OCI-LY3 (cell line): Measurements from ENCODE around the gene BCOR.

ENCODE experiments used
- H2AFZ ChIP-seq: fragments of 200-600, 300-600 bp; shearing (Covaris generic); 2 replicates; pipeline ENCODE4 v1.6.0; 2014; ENCODE audit warnings: antibody characterized with exemption, low read depth, low read length
- H3K27ac ChIP-seq: fragments of 200-600, 300-600 bp; sonication (generic); 2 replicates; pipeline ENCODE4 v1.5.1; 2014; ENCODE audit warnings: mild to moderate bottlenecking, low read length, moderate library complexity, mixed read lengths
- H3K27me3 ChIP-seq: fragments of 200-600, 300-600 bp; sonication (generic); 2 replicates; pipeline ENCODE4 v1.6.1; 2014; ENCODE audit warnings: low read depth, low read length, mixed read lengths
- H3K36me3 ChIP-seq: fragments of 200-600, 300-600 bp; sonication (generic); replicated peaks from 2 replicates; pipeline ENCODE3; 2014; ENCODE audit warnings: low read depth, low read length, mixed read lengths
- H3K4me1 ChIP-seq: fragments of 300-600, 200-600 bp; sonication (generic); 2 replicates; pipeline ENCODE4 v1.6.1; 2014; ENCODE audit warnings: low read length, mixed read lengths
- H3K4me2 ChIP-seq: fragments of 200-600, 300-600 bp; sonication (generic); 2 replicates; pipeline ENCODE4 v1.6.1; 2014; ENCODE audit warnings: low read length, mixed read lengths
- H3K4me3 ChIP-seq: fragments of 300-600, 200-600 bp; sonication (generic); 2 replicates; pipeline ENCODE4 v1.5.1; 2014; ENCODE audit warnings: antibody characterized with exemption, mild to moderate bottlenecking, low read length, moderate library complexity
- H3K79me2 ChIP-seq: fragments of 300-600, 200-600 bp; shearing (Covaris generic); 2 replicates; pipeline ENCODE4 v1.6.1; 2014; ENCODE audit warnings: mild to moderate bottlenecking, low read length, mixed read lengths
- H3K9ac ChIP-seq: fragments of 300-600, 200-600 bp; shearing (Covaris generic); 2 replicates; pipeline ENCODE4 v1.6.0; 2014; ENCODE audit warnings: mild to moderate bottlenecking, low read length, moderate library complexity
- H3K9me3 ChIP-seq: fragments of 200-600, 300-600 bp; shearing (Covaris generic); 2 replicates; pipeline ENCODE4 v1.6.1; 2014; ENCODE audit warnings: low read length, mixed read lengths; ENCODE audit not compliant: insufficient read depth
- H4K20me1 ChIP-seq: fragments of 200-600, 300-600 bp; sonication (generic); 2 replicates; pipeline ENCODE4 v1.6.1; 2016; ENCODE audit warnings: low read length, mixed read lengths; ENCODE audit not compliant: insufficient read depth
- EZH2phosphoT487 ChIP-seq: fragments of 200-600 bp; shearing (Covaris generic); IDR thresholded peaks from 2 replicates; pipeline ENCODE4 v1.6.1; 2018; ENCODE audit warnings: antibody characterized with exemption, mixed run types, low read depth
- TF ChIP-seq, protein P1 (sequence below): fragments of 200-600, 300-600 bp; sonication (generic); IDR thresholded peaks from 2 replicates; pipeline ENCODE4 v1.5.1; 2014; ENCODE audit warnings: antibody characterized with exemption, low read length, low read depth

BCOR gene

DNA sequence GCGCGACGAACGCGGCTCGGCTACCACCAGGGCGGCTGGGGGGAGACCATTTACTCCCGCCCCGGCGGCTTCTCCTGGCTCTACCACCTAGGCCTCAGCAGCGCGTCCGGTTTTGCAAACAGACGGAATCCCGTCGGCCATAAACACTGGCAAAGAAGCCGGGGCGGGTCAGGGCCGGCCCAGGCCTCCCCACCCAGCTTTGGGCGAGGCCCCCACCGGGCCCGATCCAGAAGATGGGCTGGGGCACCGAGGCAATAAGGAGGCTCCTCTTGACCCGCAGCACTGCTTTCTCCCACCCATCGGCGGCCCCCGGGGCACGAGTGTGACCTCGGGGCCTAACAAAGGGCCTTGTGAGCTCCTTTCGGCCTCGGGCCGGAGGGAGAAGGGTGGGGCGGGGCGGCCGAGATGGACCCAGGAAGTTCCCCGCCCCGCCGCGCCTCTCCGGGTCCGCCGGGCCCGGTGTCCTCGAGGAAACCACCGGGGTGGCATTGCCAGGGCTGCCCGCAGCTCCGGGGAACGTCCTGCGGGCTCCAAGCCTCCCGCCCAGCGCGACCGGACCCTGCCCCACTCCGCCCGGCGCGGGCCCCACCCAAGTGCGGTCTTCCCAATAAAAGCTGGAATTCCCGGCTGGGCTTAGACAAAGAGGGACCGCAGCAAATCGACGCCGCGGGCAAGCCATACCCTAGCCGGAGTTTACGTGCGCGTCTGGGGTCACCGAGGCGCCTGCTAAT is 5.9 kb downstream of the BCOR start:
- H3K79me2 ChIP-seq, result peaks cover 99% of the 10 kb centered on the region
- H3K4me1 ChIP-seq, result peaks cover 12% of the 10 kb centered on the region; the same call in 1 of the 2 replicates
- no peak overlapping the region for H3K27ac ChIP-seq
- H3K9me3 ChIP-seq, result no peaks in the 10 kb centered on the region
- no peak overlapping the region for H3K9ac ChIP-seq
- no peak overlapping the region for H3K4me2 ChIP-seq
- H3K4me3 ChIP-seq, result no peak overlapping the region
- H3K27me3 ChIP-seq, result no peaks in the 10 kb centered on the region
- no peak overlapping the region for H2AFZ ChIP-seq
- H4K20me1 ChIP-seq, result peaks cover 86% of the 10 kb centered on the region
- TF ChIP-seq, protein P1, sequence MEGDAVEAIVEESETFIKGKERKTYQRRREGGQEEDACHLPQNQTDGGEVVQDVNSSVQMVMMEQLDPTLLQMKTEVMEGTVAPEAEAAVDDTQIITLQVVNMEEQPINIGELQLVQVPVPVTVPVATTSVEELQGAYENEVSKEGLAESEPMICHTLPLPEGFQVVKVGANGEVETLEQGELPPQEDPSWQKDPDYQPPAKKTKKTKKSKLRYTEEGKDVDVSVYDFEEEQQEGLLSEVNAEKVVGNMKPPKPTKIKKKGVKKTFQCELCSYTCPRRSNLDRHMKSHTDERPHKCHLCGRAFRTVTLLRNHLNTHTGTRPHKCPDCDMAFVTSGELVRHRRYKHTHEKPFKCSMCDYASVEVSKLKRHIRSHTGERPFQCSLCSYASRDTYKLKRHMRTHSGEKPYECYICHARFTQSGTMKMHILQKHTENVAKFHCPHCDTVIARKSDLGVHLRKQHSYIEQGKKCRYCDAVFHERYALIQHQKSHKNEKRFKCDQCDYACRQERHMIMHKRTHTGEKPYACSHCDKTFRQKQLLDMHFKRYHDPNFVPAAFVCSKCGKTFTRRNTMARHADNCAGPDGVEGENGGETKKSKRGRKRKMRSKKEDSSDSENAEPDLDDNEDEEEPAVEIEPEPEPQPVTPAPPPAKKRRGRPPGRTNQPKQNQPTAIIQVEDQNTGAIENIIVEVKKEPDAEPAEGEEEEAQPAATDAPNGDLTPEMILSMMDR, result no peak
- no peak for TF ChIP-seq EZH2phosphoT487
- peaks cover 10% of the 10 kb centered on the region for H3K36me3 ChIP-seq

DNA sequence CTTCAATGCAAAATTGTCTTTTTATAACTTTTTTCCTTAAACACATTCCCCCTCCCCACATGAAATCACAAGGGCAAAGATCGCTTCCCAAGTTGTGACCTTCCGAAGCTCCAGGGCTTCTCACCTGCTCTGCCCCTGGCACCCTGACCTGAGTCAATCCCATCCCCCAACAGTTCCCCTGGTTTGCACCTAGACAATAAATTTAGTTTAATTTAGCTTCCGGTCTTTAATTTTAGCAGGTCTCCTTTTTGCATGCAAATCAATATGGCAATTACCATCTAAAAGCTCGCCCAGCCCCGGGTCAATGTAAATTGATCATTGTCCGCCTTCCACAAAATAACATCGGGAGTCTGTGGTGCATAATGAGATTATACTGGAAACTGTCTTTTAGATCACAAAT is 6.8 kb downstream of the BCOR start:
- Histone ChIP-seq H3K4me1 (peaks cover 12% of the 10 kb centered on the region; the same call in 1 of the 2 replicates), H3K9me3 (no peaks in the 10 kb centered on the region), H3K36me3 (peaks cover 10% of the 10 kb centered on the region), H3K79me2 (peaks cover 100% of the 10 kb centered on the region), H3K27me3 (no peaks in the 10 kb centered on the region), H3K4me2 (no peak overlapping the region), H3K4me3 (no peak overlapping the region), H3K9ac (no peak overlapping the region), H2AFZ (no peak overlapping the region), H3K27ac (no peak overlapping the region), H4K20me1 (peaks cover 95% of the 10 kb centered on the region)
- TF ChIP-seq, protein P1, result no peak
- no peak for TF ChIP-seq EZH2phosphoT487

DNA sequence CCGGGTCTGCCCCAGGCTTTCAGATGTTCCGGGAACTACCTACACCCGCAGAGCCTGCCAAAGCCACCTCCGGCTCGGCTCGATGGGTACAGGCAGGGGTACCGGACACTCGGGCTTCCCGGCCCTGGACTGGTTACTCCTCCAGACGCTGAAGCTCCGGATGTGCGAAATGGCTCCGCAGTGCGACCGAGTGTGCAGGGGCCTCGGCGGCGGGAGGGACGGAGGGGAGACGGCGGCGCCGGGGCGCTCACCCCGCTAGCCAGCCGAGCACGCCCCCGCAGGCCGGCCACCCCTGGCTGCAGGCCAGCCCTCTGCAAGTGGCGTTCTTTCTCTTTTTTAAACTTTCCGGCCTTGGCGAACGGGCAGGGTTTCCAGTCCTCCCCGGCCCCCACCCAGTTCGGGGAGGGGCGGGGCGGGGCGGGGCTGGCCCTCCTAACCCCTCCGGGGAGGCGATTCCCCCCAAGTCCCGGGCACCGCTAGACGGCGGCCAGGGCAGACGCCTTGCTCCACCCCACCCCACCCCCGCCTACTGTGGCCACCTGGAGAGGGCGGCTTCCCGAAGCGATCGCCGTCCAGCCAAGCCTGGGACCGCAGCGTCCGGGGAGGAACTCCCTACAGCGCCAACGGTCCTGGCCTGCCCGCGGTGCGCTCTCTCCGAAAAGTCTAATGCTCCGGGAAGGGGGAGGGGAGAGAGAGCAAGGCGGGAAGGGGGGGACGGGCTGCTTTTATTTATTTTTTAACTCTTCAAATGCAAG is 7.5 kb downstream of the BCOR start:
- Histone ChIP-seq H3K4me3 (no peak overlapping the region), H4K20me1 (peaks cover 100% of the 10 kb centered on the region), H3K36me3 (peaks cover 10% of the 10 kb centered on the region), H3K27ac (no peak overlapping the region), H3K27me3 (no peaks in the 10 kb centered on the region), H3K79me2 (peaks cover 100% of the 10 kb centered on the region), H3K9me3 (no peaks in the 10 kb centered on the region), H3K9ac (no peak overlapping the region), H2AFZ (no peak overlapping the region), H3K4me2 (no peak overlapping the region), H3K4me1 (peaks cover 12% of the 10 kb centered on the region; the same call in 1 of the 2 replicates)
- TF ChIP-seq, protein P1, result no peak

DNA sequence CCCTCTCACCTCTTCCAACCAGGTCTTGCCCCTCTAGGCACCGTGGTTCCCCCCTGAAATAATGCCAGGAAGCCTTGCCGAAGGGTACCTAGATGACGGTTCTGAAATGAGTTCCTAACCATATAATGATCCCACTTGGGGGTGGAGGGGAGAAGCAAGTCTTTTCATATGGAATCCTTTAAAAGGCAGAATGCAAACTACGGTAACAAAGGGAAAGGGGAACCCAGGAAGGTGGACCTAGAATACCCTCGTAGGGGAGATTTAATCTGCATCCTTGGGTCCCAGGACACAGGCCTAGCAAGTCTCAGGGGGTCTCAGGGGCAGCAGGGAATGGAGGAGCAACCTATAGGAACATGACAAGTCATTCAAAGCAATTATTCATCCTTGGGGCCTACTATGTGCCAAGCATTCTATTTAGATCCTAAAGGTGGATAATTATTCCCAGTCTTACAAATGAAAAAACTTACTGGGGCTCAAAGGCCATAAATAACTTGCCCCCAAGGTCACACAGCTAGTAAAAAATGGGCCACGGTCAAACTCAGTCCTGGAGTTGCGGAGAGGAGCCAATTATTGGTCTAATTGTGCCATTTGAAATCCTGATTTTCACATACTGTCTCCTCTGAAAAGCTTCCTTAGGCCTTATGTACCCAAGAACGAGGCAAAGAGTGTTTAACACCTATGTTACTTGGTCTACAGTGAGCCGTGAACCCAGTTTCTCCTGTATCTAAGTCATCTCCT is 8.8 kb downstream of the BCOR start:
- no peak overlapping the region for H2AFZ ChIP-seq
- no peak overlapping the region for H3K27ac ChIP-seq
- H3K4me1 ChIP-seq, result peaks cover 16% of the 10 kb centered on the region; the same call in 1 of the 2 replicates
- H3K9ac ChIP-seq, result no peak overlapping the region
- peaks cover 100% of the 10 kb centered on the region for H3K79me2 ChIP-seq
- H3K9me3 ChIP-seq, result no peaks in the 10 kb centered on the region
- H3K4me2 ChIP-seq, result no peak overlapping the region
- peaks cover 100% of the 10 kb centered on the region for H4K20me1 ChIP-seq
- TF ChIP-seq, protein P1, result no peak
- no peak for TF ChIP-seq EZH2phosphoT487
- no peaks in the 10 kb centered on the region for H3K27me3 ChIP-seq
- H3K4me3 ChIP-seq, result no peak overlapping the region
- peaks cover 10% of the 10 kb centered on the region for H3K36me3 ChIP-seq
